GM18867 (cell line): ENCODE measurements around the gene DUS4L.
A peak's percentile ranks its signal among the peaks of the same experiment; 100 is the strongest.
"Not testable (repeated sequence)": the region's sequence is repeated elsewhere in the genome, so short reads cannot be mapped to it uniquely, and the experiment has no call there.

ENCODE experiments used
- ATAC-seq: cut with Tn5 transposase; IDR thresholded peaks from one replicate; pipeline ENCODE4 v1.9.1; 2021; ENCODE audit warnings: mild to moderate bottlenecking, moderate library complexity; ENCODE audit not compliant: unreplicated experiment

The DUS4L gene, protein sequence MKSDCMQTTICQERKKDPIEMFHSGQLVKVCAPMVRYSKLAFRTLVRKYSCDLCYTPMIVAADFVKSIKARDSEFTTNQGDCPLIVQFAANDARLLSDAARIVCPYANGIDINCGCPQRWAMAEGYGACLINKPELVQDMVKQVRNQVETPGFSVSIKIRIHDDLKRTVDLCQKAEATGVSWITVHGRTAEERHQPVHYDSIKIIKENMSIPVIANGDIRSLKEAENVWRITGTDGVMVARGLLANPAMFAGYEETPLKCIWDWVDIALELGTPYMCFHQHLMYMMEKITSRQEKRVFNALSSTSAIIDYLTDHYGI

DNA sequence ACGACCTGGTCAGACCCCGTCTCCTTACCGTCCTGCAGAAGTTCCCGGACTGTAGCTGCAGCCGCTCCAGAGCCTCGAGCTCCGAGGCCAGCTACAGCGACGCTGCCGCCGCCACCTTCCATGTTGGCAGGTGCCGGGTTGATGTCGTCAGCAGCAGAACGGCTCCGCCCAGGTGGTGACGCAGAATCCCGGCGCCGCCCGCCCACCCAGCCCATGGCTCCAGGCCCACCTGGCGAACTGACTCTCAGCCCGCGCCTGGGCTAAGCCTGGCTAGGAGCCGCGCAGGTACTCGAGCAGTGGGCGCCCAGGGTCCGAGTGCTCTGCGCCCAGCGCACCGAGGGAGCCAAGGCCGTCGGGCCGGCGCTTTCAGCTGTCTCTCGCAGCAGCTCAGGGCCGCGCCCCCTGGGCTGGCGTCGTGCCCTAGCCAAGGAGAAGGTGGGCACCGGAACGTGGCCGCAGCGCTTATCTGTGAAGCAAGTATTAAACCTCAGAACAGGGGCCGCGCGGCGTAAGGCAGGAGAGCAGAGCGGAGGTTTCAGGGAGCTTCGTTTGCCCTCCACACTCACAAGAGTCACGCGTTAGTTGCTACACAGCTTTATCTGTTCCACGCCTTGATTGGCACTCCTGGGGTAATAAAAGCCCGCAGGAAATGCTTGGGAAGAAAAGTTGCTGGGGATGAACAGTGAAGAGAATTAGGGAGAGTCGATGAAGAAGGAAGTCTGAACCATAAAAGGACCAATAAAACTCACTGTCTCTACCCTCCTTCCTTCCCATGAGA lies at the start of gene DUS4L, which contains the start of gene COG5:
Gene DUS4L (plus strand): TSS at position 197 of the 778 bp plus-strand sequence. CDS start 3,100 bp downstream, outside the sequence.
Gene COG5 (minus strand): TSS at position 146 of the 778 bp plus-strand sequence. CDS start 24 bp downstream, at position 122.
- peak; percentile 97 for ATAC-seq

DNA sequence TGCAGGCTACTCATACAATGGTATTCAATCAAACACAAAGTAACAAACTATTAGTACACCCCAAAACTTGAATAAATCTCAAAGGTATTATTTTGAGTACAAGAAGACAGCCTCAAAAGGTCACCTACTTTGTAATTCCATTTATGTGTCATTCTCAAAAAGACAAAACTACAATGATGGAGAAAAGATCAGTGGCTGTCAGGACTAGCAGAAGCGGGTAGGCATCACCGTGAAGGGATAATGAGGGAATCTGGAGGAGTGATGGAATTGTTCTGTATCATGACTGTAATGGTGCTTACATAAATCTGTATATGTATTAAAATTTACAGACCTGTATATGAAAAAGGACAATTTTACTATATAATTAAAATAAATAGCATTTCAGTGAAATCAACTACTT lies 37.1 kb upstream of the DUS4L start:
- ATAC-seq = no peak

DNA sequence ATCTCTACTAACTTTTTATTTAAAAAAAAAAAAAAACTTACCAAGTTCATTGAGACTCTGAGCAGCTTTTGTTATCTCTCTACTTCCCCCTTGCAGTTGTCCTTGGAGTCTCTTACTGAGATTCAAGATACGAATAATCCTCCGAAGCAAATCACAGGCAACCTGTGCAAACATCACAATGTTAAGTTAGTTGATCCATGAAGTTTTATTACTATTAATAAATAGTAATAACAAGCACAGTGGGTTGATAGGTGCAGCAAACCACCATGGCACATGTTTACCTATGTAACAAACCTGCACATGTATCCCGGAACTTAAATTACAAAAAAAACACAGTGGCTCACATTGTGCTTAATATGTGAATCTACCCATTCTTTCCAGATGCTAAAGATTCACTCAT lies 36.6 kb upstream of the DUS4L start:
- ATAC-seq = no peak

DNA sequence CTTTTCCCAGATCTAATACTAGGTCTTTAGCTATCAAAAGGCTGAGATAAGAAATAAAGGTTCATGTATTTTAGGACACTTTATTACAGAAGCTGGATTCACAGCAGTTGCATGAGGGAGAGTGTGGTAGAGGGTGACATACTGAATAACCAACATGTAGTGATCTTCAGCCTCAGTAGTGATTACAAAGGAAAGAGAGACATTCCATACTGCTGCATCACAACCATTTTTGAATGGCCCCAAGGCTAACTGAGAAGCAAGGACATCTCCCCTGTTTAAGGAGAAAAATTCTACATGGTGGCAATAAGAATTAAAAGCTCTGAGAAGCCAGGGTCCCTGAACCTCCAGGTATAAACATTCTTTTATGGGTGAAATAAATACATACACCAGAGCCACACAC lies 35.3 kb upstream of the DUS4L start:
- no peak for ATAC-seq

DNA sequence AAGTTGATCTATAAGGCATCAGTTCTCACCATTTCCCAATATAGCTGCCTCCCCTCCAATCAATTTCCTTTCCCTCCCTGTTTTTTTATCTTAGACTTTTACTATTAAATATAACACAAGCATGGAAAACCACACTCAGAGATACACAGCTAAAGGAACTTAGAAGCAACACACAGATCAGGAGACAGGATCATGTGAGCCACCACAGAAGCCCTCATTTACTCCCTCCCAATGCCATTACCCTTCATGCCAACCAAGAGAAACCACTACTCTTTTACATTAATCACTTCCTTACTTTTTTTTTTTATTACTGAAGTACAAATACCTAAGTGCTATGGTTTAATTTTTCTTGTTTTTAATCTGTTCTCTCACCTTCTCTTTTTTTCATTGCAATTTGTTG lies 33.0 kb upstream of the DUS4L start:
- ATAC-seq = no peak

DNA sequence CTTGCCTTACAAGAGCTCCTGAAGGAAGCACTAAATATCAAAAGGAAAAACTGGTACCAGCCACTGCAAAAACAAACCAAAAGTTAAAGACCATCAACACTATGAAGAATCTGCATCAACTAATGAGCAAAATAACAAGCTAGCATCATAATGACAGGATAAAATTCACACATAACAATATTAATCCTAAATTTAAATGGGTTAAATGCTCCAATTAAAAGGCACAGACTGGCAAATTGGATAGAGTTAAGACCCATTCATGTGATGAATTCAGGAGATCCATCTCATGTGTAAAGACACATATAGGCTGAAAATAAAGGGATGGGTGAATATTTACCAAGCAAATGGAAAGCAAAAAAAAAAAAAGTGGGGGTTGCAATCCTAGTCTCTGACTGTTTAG lies 29.6 kb upstream of the DUS4L start:
- ATAC-seq = no peak

DNA sequence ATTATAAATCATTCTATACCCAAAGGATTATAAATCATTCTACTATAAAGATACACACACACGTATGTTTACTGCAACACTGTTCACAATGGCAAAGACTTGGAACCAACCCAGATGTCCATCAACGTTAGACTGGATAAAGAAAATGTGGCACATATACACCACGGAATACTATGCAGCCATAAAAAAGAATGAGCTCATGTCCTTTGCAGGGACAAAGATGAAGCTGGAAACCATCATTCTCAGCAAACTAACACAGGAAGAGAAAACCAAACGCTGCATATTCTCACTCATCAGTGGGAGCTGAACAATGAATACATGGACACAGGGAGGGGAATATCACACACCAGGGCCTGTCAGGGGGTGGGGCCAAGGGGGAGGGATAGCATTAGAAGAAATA lies 26.5 kb upstream of the DUS4L start:
- ATAC-seq = not testable (repeated sequence)

DNA sequence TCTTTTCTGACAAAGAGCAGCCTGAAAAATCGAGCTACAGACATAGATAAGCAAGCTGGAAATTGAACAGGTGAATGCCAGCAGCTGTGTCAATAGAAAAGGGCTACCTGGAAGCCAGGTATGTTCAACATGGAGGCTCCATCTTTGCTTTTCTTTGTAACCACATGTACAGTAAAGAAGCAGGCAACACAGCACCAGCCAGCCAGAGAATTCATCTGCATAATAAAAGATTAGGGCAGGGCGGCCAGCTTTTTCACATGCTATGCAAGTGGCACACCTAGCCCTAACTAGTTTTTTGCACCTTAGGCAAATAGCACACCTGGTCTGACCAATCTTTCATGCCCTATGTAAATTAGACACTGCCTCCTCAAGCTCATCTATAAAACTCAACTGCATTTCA lies 25.8 kb upstream of the DUS4L start:
- no peak for ATAC-seq

DNA sequence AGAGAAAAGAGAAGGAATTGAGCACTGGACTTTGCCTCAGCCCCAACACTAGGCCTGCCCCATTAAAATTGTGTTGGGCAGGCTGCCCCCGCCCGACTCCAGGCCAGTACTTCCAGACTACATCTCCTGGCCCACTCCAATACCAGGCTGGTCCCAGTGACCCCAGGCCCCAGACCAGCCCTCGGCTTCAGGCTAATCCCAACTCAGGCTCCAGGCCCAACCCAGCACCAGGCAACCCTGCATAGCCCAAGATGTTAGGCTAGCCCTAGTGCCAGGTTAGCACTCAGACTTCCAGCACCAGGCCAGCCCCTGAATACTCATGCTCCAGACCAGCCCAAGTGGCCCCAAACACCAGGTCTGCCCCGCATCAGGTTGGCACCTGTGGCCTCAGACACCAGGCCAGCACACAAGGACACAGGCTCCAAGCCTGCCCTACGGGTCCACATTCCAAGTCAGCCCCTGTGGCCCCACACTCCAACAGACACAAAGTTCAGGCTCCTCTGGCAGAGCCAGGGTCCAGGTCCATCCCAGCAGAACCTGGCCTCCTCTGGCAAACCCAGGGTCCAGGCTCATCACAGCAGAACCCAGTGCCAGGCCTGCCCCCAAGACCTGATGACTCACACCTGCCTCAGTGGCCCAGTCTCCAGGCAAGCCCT lies 20.3 kb upstream of the DUS4L start:
- no peak for ATAC-seq

DNA sequence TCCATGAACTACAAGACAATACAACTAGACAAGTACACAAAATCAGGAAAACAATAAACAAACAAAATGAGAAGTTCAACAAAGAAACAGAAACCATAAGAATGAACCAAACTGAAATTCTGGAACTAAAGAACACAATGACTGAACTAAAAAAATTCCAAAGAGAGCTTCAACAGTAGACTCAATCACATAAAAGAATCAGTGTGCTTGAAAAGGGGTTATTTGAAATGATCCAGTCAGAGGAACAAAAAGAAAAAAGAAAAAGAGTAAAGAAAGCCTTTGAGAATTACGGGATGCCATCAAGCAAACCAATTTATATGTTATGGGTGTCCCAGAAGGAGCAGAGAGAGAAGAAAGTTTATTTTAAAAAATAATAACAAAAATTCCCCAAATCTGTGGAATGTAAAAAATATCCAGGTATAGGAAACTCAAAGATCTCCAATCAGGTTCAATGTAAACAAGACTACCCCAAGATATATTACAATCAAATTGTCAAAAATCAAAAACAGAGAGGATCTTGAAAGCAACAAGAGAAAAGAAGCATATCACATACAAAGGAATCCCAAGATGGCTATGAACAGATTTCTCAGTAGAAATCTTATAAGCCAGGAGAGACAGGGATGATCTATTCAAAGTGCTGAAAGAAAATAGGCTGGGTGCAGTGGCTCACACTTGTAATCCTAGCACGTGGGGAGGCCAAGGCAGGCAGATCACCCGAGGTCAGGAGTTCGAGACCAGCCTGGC lies 18.8 kb upstream of the DUS4L start:
- no peak for ATAC-seq

DNA sequence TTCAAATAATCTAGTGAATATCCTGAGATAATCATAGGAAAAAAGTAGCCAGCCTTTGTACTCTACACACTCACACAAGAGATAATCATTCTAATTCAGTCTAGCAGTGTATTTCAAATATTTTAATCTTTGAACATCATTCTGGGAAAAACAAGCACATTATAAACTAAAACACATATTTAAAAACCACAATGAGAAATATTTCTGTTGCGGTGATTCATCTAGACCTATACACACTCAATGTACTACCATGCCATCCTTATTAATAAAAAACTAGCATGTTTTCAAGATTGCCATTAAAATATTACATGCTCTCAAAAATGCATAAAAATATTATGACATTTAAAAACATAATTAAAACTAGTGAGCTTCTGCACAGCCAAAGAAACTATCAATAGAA lies 11.8 kb upstream of the DUS4L start:
- no peak for ATAC-seq

DNA sequence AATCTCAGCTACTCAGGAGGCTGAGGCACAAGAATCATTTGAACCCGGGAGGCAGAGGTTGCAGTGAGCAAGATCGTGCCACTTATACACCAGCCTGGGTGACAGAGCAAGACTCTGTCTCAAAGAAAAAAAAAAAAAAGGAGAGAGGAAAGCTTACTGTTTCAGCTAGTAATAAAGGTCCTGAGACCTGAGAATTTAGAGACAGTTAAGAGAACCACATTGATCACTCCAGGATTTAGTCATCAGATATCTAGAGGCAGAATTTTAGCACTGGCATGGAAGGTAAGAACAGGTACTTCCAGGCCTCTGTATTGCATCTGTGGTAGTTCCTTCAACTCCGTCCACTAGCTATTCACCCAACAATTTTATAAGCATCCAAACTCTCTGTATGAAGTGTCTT lies 7.9 kb upstream of the DUS4L start:
- no peak for ATAC-seq

DNA sequence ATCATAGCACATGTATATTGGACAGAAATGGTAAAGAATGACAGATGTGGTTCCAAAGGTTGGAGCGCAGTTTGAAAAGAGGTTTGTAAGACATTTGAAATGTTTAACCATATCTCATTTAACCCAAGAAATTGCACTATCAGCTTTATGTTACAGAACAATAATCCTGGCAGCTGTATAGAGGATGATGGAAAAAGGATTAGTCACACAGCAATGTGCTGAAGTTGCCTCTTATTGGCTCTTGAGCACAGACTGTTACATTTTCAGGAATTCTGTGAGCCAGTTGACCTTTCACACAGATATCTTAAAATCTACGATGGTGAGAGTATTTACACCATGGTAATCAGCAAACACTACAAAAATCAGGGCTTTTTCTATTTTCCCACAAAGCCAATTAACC lies 3.9 kb upstream of the DUS4L start:
- no peak for ATAC-seq

DNA sequence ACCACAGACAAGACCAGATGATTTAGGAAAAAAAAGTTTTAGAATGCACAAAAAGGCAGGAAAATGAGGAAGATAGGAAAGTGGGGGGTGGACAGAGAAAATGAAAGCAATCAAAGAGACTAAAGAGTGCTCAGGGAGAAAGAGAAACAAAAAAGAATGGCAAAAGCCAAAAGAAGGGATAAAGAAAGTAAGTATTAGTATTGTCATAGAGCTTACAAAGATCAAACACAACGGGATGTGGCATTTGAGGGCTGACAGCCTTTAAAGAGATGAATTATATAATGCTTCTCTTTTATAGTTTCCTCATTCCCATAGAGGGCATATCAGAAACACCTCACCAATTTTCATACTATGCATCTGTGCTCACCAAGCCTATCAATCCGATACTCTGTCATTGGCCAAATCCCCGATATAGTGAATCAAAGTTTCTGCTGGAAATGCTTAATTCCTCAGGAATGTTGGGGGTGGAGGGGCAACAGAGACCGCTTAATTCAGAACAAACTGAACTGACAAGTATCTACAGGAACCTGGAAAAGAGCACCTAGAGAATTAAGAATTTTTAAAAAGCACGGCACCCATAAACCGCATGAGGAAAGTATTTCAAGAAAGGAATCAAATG lies 2.8 kb upstream of the DUS4L start:
- ATAC-seq = no peak

DNA sequence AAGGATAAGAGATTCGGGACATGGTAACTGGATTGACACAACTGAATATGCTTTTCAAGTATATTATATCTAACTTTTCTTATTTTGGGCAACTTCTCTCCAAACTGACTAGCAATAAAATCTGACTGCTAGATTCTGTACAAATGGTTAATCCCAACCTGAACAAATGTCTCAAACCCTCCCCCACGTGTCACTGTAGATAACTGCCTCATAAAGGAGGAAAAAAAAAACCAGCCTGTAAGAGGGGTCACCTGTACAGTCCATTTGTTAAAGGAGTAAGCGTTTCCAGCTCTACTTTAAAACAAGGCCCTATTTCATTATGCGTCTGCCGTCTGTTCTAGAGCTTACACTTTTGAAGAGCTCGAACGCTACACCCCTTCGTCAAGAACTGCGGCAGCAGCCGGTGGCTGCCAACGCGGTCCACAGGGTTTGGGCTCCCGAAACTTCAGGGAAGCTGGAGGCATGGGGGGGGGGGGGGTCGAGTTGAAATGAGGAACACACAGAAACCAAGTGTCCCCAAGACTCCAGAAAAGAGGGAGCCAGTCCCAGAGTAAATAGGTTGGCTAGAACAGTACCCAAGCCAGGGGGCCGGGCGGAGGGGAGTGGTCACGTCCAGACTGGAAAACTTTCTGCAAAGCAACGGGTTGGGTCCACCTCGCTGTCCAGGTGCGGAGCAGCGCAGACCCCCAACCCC lies 543 bp upstream of the DUS4L start:
- peak; percentile 62 for ATAC-seq

DNA sequence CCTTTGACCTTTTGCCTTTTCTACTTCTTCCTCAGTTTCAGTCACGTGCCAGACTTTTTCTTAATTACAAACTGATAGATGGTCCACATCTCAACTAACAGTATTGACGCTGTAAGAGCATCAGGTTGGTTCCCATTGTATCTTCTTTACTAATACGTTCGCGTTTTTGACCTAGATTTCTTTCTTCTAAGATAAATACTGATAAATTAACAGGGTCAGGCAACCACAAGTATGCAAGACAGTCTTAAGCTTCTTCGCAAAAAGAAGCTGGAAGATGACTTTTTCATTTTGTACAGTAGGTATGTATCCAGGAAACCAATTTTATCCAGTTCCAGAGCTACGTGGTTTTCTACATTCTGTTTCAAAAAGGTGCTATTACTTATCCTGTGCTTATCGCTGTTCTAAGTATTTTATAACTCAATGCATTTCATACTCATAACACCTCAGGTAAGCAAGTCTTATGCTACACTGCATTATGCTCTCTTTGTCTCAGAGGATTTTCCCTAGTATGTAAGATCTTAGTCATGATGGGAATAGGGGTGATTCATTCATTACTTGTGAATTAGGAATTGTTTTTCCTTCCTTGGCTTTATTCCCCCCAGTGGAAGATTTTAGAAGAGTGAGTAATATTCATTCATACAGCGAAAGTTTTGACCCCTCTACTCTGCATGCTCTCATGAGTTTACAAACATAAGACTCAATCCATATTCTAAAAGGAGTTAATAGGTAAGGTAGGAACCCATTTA lies 955 bp downstream of the DUS4L start:
- no peak for ATAC-seq

DNA sequence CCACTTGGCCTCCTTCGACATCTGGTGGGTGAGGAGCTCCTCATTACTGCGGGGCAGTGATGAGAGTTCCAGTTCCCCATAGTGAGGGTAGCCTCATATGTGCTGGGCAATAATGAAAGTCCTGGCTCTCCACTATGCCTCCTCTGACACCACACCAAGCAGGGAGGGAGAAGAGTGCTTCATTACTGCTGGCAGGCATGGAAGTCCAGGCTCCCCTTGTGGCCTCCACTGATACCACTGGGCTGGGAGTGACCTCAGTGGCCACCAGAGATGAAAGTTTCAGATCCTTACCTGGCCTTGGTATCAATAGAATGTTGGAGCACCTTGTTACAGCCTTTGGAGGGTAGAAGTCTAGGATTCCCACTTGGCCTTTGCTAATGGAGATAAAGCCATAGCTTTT lies 6.5 kb downstream of the DUS4L start:
- ATAC-seq = no peak

DNA sequence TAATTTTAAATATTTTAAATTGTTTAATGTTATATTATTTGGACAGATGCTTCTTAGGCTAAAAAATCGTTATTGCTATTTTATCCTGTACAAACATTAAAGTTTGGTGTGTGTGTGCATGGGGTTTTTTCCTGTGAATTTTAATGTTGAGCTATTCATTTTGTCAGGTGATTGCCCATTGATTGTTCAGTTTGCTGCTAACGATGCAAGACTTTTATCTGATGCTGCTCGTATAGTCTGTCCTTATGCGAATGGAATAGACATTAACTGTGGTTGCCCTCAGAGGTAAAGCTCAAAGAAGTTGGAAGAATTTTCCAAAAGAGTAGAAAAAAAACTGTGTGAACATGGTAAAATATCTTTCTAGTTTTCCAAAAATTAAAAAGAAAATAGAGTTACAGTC lies 9.8 kb downstream of the DUS4L start:
- ATAC-seq = no peak

DNA sequence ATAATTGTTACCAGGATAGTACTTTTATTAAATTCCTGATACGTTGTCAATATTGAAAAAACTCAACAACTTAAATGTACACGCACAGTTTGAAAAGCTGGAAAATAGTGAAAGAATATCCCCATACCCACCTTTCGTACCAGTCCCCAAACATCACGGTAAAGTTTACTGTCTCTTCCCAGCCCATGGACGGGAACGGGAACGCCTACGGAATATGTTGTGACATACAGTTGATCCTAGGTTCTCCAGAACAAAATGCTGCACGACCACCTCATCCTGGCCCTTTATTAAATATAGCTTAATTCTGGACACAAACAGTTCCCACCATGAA lies 15.7 kb downstream of the DUS4L start:
- no peak for ATAC-seq
